Stimulated activated CD8-positive, alpha-beta memory T cell treated with anti-CD3 and anti-CD28 coated beads, Interleukin-12 subunit alpha, Interleukin-12 subunit beta, amount 100 ng/mL, for 24 hours (primary cell): ENCODE data around the gene SLC6A16.
A peak's percentile ranks its signal among the peaks of the same experiment; 100 is the strongest.
"Not testable (repeated sequence)": the region's sequence is repeated elsewhere in the genome, so short reads cannot be mapped to it uniquely, and the experiment has no call there.

ENCODE experiments used
- DNase-seq: peaks from one replicate; pipeline ENCODE4 v3.0.0-alpha.2; 2020; ENCODE audit errors: extremely low read depth

The SLC6A16 gene

DNA sequence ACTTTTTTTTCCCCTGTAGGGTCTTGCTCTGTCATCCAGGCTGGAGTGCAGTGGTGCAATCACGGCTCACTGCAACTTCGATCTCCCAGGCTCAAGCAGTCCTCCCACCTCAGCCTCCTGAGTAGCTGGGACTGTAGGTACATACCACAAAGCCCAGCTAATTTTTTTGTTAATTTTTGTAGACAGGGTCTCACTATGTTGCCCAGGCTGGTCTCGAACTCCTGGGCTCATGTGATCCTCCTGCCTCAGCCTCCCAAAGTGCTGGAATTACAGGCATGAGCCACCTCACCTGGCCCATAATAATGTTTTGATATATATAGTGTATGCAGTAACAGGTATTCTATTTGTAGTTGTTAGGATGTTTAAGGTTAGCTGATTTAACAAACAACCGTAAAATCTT is 6.2 kb upstream of the SLC6A16 start:
- DNase-seq: not testable (repeated sequence)

- DNase-seq: no peak
Measured at GRCh38 chr19:49328741-49329140, 3.8 kb upstream of the SLC6A16 start.

- DNase-seq: no peak
Measured at GRCh38 chr19:49327878-49328544, 3.0 kb upstream of the SLC6A16 start.

DNA sequence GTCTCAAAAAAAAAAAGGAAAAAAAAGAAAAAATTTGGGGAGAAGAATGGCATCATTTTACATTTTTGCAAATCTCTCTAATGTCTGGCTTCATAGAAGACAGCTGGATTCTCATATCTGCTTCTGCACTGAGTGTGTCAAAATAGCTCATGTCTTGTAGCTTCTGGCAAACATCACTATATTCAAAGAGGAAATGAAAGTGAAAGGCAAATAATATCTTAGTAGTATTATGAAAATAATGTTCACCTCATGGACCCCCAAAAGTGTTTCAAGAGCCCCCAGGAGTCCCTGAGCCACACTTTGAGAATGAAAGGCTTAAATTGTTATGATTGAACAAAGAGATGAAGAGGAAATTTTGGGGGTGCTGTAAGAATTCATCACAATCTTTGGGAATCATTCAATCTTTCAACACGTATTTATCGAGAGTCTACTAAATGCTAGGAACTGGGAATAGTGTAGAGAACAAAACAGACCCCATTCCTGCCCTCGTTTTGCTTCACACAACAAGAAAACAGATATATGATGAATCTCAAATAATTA is 1.2 kb upstream of the SLC6A16 start:
- no peak for DNase-seq

DNA sequence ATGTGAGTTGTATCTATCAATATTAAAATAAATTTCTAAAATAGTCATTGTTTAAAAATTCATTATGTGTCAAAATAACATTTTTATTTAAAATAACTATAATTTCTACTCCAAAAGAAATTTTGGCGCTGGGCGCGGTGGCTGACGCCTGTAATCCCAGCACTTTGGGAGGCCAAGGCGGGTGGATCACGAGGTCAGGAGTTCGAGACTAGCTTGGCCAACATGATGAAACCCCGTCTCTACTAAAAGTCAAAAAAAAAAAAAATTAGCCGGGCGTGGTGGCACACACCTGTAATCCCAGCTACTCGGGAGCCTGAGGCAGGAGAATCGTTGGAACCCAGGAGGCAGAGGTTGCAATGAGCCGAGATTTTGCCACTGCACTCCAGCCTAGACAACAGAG is 765 bp upstream of the SLC6A16 start:
- not testable (repeated sequence) for DNase-seq

DNA sequence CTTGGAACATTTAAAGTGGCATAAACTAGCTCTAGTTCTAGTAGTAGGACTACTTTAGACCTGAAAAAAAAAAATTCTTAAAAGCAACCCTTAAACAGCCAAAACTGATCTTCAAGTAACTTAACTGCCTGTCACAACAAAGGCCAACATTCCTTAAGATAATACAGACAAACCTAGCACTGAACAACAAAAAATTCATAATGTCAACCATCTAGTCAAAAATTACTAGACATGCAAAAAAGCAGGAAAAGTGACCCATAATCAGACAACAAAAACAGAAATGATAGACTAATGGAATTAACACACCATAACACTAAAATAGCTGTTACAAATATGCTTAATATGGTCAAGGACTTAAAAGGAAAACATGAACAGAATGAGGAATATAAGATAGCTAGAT is 6.7 kb downstream of the SLC6A16 start:
- DNase-seq: no peak

DNA sequence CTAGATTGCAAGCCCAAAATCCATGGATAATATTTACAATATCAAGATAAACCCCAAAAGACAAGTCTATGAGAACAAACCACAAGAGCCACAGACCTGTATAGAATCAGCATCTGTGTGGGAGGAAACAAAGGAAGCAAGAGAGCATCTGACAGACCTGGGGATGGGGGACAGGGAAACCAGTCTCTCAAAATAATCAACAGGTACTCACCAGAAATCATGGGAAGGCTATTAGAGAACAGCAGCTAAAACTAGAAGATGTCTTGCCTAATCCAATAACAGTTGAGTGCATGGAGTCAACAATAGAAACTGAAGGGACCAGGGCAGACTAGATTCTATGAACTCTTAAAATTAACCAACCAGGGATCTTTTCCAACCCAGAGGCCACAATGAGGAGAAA is 8.7 kb downstream of the SLC6A16 start:
- DNase-seq: no peak

GRCh38 chr19:49315111-49315510 is 9.9 kb downstream of the SLC6A16 start:
- DNase-seq: no peak

- DNase-seq: no peak
Measured at GRCh38 chr19:49309087-49309486, 15.9 kb downstream of the SLC6A16 start.

DNA sequence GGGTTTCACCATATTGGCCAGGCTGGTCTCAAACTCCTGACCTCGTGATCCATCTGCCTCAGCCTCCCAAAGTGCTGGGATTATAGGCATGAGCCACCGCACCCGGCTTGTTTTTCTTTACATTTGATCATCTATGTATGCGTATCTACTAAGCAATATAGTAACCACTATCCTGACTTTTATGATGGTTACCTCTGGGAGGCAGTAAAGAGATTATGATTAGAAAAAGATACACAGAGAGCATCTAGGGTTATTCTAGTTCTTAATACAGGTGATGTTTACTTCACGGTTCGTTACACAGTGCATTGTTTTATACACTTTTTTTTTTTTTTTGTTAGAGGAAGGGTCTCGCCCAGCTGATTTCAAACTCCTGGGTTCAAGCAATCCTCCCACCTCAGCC is 18.3 kb downstream of the SLC6A16 start:
- not testable (repeated sequence) for DNase-seq

- DNase-seq: no peak
Measured at GRCh38 chr19:49301866-49302252, 23.1 kb downstream of the SLC6A16 start.

DNA sequence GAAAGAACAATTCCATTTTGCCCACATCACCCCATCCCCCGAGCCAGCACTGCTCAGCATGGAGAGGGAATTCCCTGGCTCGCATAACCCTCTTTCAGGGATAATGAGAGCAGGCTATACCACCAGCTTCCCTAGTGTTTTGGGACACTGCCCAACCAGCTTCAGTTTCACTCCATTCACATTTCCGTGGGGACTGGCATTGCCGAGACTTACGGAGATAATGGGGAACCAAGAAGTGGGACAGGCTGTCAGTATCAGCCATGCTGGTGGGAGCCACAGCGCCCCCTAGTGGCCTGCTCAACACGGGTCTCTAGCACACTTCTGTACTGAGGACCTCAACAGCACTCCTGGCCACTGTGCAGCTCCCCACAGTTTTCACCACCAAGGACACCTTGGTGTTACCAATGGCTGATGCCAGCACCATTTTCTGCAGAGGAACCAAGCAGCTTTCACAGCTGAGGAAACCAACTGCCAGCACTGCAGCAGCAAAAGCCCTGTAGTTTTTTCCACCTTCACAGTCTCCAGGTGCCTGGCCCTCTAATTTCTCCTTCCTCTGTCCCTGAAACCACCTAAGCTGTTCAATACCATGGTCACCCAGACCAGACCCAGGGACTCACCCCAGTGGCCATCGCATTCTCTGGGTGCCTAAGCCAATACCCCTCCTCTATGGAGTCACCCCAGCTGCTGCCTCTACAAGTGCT is 23.7 kb downstream of the SLC6A16 start:
- DNase-seq: peak; percentile 49

DNA sequence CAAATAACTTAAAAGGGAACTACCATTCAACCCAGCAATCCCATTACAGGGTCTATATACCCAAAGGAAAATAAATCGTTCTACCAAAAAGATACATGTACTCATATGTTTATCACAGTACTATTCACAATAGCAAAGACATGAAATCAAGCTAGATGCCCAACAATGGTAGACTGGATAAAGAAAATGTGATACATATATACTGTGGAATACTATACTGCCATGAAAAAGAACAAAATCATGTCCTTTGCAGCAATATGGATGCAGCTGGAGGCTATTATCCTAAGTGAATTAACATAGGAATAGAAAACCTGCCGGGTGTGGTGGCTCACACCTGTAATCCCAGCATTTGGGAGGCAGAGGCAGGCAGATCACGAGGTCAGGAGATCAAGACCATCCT is 26.3 kb downstream of the SLC6A16 start:
- not testable (repeated sequence) for DNase-seq

DNA sequence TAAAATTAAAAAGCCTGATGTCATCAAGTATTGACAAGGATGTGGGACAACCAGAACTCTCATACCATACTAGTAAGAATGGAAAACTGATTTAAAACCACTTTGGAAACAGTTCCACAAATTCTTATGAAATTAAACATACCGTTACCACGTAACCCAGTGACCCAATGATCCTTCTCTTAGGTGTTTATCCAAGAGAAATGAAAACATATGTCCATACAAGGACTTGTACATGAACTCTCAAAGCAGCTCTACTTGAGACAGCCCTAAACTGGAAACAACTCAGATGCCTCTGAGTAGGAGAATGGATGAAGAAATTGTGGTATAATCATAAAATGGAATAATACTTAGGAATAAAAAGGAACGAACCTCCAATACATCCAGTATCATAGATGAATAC is 27.6 kb downstream of the SLC6A16 start:
- no peak for DNase-seq

GRCh38 chr19:49295208-49295880 is 29.6 kb downstream of the SLC6A16 start:
- DNase-seq: no peak

DNA sequence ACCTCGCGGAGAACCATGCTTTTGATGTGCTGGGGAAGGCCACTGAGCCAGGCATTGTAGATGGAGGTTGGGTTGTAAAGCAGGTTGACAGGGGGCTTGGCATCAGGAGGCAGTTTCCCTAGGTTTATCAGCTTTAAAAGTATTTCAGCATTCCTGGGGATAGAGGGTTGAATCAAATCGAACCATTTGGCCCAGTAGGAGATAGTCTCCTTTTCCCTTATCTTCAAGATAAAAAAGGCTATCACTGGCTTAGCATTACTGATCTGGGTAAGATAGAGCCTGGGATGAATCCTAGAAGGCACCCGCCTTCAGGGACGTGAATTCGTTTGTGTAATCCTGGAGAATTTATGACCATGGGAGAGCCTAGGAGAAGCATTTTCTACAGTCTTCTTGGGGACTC is 30.6 kb downstream of the SLC6A16 start:
- no peak for DNase-seq

- DNase-seq: no peak
Measured at GRCh38 chr19:49290517-49290916, 34.5 kb downstream of the SLC6A16 start.

DNA sequence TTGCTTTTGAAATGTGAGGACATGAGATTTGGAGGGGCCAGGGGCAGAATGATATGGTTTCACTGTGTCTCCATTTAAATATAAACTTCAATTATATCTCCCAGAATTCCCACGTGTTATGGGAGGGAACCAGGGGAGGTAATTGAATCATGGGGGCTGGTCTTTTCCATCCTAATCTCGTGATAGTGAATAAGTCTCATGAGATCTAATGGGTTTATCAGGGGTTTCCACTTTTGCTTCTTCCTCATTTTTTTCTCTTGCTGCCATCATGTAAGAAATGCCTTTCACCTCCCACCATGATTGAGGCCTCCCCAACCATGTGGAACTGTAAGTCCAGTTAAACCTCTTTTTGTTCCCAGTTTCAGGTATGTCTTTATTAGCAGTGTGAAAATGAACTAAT is 35.7 kb downstream of the SLC6A16 start:
- not testable (repeated sequence) for DNase-seq

- not testable (repeated sequence) for DNase-seq
Measured at GRCh38 chr19:49288205-49288604, 36.8 kb downstream of the SLC6A16 start.

- DNase-seq: no peak
Measured at GRCh38 chr19:49287141-49287770, 37.7 kb downstream of the SLC6A16 start.

- DNase-seq: no peak
Measured at GRCh38 chr19:49282184-49282583, 42.8 kb downstream of the SLC6A16 start.

- no peak for DNase-seq
Measured at GRCh38 chr19:49272204-49272603, 52.8 kb downstream of the SLC6A16 start.
